Measurements from ENCODE around the gene USP17L29.
"Not testable (repeated sequence)": the region's sequence is repeated elsewhere in the genome, so short reads cannot be mapped to it uniquely, and the experiment has no call there.

USP17L29 gene

GRCh38 chr4:9353338-9353737, at the start of gene USP17L29:
Gene USP17L29 (plus strand): TSS chr4:9353638. CDS start chr4:9353638, 0 bp downstream.
- DNase-seq = not testable (repeated sequence)

- DNase-seq = peak; percentile 10
Observed at GRCh38 chr4:9324191-9324590, 29.2 kb upstream of the USP17L29 start.

DNA sequence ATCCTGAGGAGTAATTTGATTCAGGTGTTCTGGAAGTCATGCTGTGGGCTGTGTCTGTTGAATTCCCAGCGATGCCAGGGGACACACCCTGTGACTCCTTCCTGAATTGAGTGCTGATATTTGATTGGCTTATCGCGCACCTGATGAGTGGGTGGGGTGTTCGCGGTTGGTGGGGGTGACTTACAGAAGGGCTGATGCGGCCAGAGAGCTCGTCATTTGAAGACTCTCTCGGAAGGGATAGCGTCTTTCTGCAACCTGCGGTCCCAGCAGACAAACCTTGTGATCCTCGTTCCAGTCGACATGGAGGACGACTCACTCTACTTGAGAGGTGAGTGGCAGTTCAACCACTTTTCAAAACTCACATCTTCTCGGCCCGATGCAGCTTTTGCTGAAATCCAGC, 28.6 kb upstream of the USP17L29 start, which contains the start of gene USP17L24:
Gene USP17L24 (plus strand): TSS at position 301 of the 400 bp plus-strand sequence. CDS start 0 bp downstream, at position 301.
- DNase-seq = not testable (repeated sequence)

DNA sequence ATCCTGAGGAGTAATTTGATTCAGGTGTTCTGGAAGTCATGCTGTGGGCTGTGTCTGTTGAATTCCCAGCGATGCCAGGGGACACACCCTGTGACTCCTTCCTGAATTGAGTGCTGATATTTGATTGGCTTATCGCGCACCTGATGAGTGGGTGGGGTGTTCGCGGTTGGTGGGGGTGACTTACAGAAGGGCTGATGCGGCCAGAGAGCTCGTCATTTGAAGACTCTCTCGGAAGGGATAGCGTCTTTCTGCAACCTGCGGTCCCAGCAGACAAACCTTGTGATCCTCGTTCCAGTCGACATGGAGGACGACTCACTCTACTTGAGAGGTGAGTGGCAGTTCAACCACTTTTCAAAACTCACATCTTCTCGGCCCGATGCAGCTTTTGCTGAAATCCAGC, 23.8 kb upstream of the USP17L29 start, which contains the start of gene USP17L25:
Gene USP17L25 (plus strand): TSS at position 301 of the 400 bp plus-strand sequence. CDS start 0 bp downstream, at position 301.
- DNase-seq = not testable (repeated sequence)

- not testable (repeated sequence) for DNase-seq
Observed at GRCh38 chr4:9334358-9334757, 19.1 kb upstream of the USP17L29 start, which contains the start of gene USP17L26. Gene USP17L26 (plus strand): TSS chr4:9334658. CDS start chr4:9334658, 0 bp downstream.

DNA sequence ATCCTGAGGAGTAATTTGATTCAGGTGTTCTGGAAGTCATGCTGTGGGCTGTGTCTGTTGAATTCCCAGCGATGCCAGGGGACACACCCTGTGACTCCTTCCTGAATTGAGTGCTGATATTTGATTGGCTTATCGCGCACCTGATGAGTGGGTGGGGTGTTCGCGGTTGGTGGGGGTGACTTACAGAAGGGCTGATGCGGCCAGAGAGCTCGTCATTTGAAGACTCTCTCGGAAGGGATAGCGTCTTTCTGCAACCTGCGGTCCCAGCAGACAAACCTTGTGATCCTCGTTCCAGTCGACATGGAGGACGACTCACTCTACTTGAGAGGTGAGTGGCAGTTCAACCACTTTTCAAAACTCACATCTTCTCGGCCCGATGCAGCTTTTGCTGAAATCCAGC, 14.3 kb upstream of the USP17L29 start, which contains the start of gene USP17L5:
Gene USP17L5 (plus strand): TSS at position 301 of the 400 bp plus-strand sequence. CDS start 0 bp downstream, at position 301.
- DNase-seq = not testable (repeated sequence)

GRCh38 chr4:9343848-9344247, 9.6 kb upstream of the USP17L29 start, which contains the start of gene USP17L27:
Gene USP17L27 (plus strand): TSS chr4:9344148. CDS start chr4:9344148, 0 bp downstream.
- DNase-seq = not testable (repeated sequence)

GRCh38 chr4:9348593-9348992, 4.8 kb upstream of the USP17L29 start, which contains the start of gene USP17L28:
Gene USP17L28 (plus strand): TSS chr4:9348893. CDS start chr4:9348893, 0 bp downstream.
- not testable (repeated sequence) for DNase-seq

DNA sequence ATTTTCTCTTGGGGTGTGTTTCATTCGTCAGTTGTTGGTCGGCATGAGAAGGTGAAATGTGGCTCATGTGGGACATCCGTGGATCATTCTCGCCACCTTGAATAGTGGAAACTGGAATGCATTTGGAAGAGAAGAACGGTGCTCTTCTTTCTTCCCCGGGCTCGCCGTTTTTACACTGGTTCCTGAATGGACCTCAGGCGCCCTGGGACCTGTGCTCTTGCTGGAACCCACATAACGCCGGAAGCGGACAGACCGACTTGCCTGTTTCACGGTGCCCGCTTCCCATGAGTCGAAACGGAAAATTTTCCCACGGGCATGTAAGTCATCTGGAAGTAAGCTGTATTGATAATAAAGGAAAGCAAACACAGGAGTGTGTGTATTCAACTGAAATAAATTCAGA, 2.6 kb upstream of the USP17L29 start:
- not testable (repeated sequence) for DNase-seq

- not testable (repeated sequence) for DNase-seq
Observed at GRCh38 chr4:9362829-9363228, 9.4 kb downstream of the USP17L29 start, which contains the start of gene USP17L30. Gene USP17L30 (plus strand): TSS chr4:9363129. CDS start chr4:9363129, 0 bp downstream.

DNA sequence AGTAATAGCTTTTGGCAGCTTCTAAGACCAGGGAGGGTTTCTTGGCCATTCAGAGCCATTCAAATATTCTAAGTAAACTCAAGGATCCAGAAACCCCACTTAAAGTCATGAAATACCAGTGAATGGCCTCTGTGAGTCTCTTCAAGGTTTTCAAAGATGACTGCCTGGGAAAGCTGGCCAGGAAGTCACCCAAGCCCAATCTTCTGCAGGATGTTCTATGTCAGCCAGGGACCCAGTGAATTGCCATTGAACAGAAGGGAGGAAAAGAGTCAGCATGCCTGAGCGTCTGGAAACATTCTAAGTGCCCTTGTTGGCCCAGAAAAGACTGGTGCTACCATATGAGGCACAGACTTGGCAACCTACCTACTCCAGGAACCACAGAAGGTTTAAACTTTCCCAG, 26.4 kb downstream of the USP17L29 start:
- not testable (repeated sequence) for DNase-seq

DNA sequence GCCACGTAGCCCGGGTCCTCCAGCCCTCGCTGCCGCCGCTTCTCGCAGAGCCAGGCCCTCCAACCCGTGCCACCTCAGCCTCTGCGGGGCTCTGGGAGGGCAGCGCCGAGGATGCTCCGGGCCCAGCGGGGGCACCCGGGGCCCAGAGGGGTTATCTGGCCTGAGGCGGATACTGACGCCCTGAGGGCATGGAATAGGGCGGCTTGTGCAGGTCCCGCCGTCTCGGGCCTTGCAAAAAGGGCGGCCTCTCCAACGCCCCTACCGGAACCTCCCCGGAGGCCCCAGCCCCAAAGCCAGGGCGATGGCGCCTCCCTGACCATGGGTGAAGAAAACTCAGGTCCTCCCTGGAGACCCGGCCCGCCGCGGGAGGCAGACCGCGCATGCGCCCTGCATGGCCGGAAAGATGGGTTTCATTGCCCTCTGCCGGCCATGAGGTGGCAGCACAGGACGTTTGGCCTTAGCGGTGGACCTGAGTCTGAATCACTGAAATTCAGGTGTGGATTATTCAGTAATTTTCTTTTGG, 27.6 kb downstream of the USP17L29 start:
- peak; percentile 74 for DNase-seq

GRCh38 chr4:9384126-9384525, 30.7 kb downstream of the USP17L29 start:
- no peak for DNase-seq

GRCh38 chr4:9389001-9389400, 35.6 kb downstream of the USP17L29 start:
- not testable (repeated sequence) for DNase-seq
